C4-2B (cell line): ENCODE measurements around the gene DTX2.
"Not testable (repeated sequence)": the region's sequence is repeated elsewhere in the genome, so short reads cannot be mapped to it uniquely, and the experiment has no call there.

ENCODE experiments used
- H3K27ac ChIP-seq: fragments of 450-650 bp; 2 replicates; pipeline ENCODE4 v1.5.1; 2017
- CTCF ChIP-seq: fragments of 450-650 bp; conservative IDR thresholded peaks from 2 replicates; pipeline ENCODE4 v1.5.1; 2017; ENCODE audit warnings: mild to moderate bottlenecking
- ZFX ChIP-seq: fragments of 450-650 bp; IDR thresholded peaks from 2 replicates; pipeline ENCODE4 v1.6.1; 2017

Gene DTX2

GRCh38 chr7:76427635-76428034, 33.9 kb upstream of the DTX2 start:
- no peak for TF ChIP-seq ZFX
- no peak overlapping the region for H3K27ac ChIP-seq

- TF ChIP-seq CTCF (no peak), ZFX (no peak)
- H3K27ac ChIP-seq = no peak overlapping the region
Observed at GRCh38 chr7:76428149-76428823, 33.2 kb upstream of the DTX2 start.

GRCh38 chr7:76428868-76429805, 32.4 kb upstream of the DTX2 start:
- TF ChIP-seq ZFX = no peak
- no peak overlapping the region for H3K27ac ChIP-seq

GRCh38 chr7:76430211-76430610, 31.3 kb upstream of the DTX2 start:
- TF ChIP-seq ZFX = no peak
- no peak overlapping the region for H3K27ac ChIP-seq

GRCh38 chr7:76430836-76431235, 30.7 kb upstream of the DTX2 start:
- no peak overlapping the region for H3K27ac ChIP-seq

GRCh38 chr7:76437873-76438272, 23.6 kb upstream of the DTX2 start:
- H3K27ac ChIP-seq = not testable (repeated sequence)

More at GRCh38 chr7:76430836-76431235, 30.7 kb upstream of the DTX2 start:
- TF ChIP-seq ZFX = no peak
- no peak for TF ChIP-seq CTCF

- H3K27ac ChIP-seq = not testable (repeated sequence)
Observed at GRCh38 chr7:76439120-76439888, 22.2 kb upstream of the DTX2 start.

GRCh38 chr7:76440404-76440803, 21.1 kb upstream of the DTX2 start:
- H3K27ac ChIP-seq = not testable (repeated sequence)

- not testable (repeated sequence) for H3K27ac ChIP-seq
Observed at GRCh38 chr7:76441792-76442191, 19.7 kb upstream of the DTX2 start.

- H3K27ac ChIP-seq = not testable (repeated sequence)
Observed at GRCh38 chr7:76442664-76443446, 18.7 kb upstream of the DTX2 start.

GRCh38 chr7:76443846-76444245, 17.7 kb upstream of the DTX2 start:
- not testable (repeated sequence) for H3K27ac ChIP-seq

GRCh38 chr7:76445577-76446008, 15.9 kb upstream of the DTX2 start:
- H3K27ac ChIP-seq = not testable (repeated sequence)

GRCh38 chr7:76457017-76457416, 4.5 kb upstream of the DTX2 start:
- not testable (repeated sequence) for H3K27ac ChIP-seq

GRCh38 chr7:76458504-76458903, 3.0 kb upstream of the DTX2 start:
- H3K27ac ChIP-seq = not testable (repeated sequence)

GRCh38 chr7:76460767-76461166, 742 bp upstream of the DTX2 start:
- not testable (repeated sequence) for H3K27ac ChIP-seq

GRCh38 chr7:76462271-76462882, 868 bp downstream of the DTX2 start:
- H3K27ac ChIP-seq = not testable (repeated sequence)

- not testable (repeated sequence) for H3K27ac ChIP-seq
Observed at GRCh38 chr7:76464959-76465358, 3.5 kb downstream of the DTX2 start.
